GM12892 (cell line): ENCODE results near the gene PPP1R11.

ENCODE experiments used
- POLR2A ChIP-seq: IDR thresholded peaks from 2 replicates; pipeline ENCODE4 v1.6.1; 2011; ENCODE audit warnings: low read depth, low read length, control low read depth
- POLR2AphosphoS5 ChIP-seq: IDR thresholded peaks from 2 replicates; pipeline ENCODE4 v1.6.1; 2011; ENCODE audit warnings: low read depth, low read length, control low read depth

GRCh38 chr6:30071081-30071818, 4.3 kb downstream of the PPP1R11 start:
- TF ChIP-seq POLR2A: no peak
- no peak for TF ChIP-seq POLR2AphosphoS5
